HG02798 (cell line): ENCODE measurements around the gene SEMA3G.

Source experiments
- ATAC-seq: cut with Tn5 transposase; IDR thresholded peaks from one replicate; pipeline ENCODE4 v1.9.1; 2021; ENCODE audit warnings: mild to moderate bottlenecking; ENCODE audit not compliant: unreplicated experiment, poor library complexity

Gene SEMA3G

DNA sequence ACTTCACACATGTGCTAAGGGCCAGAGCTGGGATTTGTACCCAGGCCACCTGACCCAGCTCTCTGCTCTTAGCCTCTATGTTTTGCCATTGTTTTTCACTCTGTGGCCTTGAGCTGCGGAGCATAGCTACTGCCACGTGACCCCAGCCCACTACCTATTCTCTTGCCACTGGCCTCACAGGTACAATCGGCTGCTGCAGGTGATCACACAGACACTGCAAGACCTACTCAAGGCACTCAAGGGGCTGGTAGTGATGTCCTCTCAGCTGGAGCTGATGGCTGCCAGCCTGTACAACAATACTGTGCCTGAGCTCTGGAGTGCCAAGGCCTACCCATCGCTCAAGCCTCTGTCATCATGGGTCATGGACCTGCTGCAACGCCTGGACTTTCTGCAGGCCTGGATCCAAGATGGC lies 46.2 kb downstream of the SEMA3G start:
- ATAC-seq = no peak

DNA sequence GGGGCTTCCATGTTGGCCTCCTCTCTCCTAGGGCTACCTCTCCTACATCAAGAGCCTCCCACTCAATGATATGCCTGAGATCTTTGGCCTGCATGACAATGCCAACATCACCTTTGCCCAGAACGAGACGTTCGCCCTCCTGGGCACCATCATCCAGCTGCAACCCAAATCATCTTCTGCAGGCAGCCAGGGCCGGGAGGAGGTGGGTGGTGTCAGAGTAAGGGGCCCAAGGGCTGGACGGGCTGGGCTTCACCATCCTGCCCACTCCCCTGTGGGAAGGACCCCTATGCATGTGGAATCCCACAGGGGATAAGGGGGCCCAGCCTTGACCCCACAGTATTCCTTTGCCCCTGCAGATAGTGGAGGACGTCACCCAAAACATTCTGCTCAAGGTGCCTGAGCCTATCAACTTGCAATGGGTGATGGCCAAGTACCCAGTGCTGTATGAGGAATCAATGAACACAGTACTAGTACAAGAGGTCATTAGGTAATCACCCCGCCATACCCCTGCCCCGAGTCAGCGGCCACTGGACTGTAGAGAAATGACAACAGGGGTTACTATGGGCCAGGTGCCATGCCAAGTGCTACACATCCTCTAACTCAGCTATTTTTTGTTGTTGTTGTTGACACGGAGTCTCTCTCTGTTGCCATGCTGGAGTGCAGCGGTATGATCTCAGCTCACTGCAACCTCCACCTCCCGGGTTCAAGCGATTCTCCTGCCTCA lies 47.1 kb downstream of the SEMA3G start:
- ATAC-seq = no peak

DNA sequence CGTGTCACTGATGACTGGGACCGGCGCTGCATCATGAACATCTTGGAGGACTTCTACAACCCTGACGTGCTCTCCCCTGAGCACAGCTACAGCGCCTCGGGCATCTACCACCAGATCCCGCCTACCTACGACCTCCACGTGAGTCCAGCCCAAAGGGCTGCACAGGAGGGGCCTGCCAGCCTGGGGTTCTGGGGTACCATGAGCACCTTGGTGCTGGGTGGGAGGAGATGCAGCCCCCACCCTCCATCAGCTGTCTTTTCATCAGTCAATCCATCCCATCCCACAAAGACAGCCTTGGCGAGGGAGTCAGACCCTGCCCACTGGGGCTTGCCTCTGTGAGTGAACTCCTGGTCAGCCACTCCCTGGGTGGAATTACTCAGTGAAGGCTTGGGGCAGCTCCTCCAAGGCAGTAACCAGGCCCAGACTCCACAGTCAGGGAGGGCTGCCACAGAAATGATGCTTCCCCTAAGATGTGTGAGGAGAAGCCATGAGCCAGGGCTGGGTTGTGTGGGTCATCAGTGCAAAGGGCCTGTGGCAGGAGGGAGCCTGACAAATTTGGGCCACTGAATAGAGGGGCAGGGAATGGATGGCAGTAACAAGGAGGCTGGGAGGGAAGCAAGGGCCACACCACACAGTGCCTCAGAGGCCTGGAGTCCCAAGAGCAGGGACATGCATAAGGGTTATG lies 47.9 kb downstream of the SEMA3G start:
- no peak for ATAC-seq

DNA sequence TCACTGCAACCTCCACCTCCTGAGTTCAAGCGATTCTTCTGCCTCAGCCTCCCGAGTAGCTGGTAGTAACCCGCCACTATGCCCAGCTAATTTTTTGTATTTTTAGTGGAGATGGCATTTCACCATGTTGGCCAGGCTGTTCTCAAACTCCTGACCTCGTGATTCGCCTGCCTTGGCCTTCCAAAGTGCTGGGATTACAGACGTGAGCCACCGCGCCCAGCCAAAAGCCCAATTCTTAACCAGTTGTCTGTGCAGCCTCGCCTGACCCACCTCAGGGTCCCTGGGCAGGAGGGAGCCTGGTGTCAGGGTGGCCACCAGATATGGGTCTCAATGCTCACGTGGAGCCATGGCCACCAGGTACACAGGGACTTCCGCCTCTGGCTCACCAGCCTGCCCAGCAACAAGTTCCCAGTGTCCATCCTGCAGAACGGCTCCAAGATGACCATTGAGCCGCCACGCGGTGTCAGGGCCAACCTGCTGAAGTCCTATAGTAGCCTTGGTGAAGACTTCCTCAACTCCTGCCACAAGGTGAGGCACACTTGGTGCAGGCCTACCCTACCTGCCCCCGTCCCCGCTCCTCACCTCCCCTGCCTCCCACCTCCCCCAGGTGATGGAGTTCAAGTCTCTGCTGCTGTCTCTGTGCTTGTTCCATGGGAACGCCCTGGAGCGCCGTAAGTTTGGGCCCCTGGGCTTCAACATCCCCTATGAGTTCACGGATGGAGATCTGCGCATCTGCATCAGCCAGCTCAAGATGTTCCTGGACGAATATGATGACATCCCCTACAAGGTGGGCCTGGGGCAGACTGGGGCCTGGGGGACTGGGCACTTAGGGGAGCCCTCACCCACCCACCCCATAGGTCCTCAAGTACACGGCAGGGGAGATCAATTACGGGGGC lies 48.6 kb downstream of the SEMA3G start:
- ATAC-seq = no peak

DNA sequence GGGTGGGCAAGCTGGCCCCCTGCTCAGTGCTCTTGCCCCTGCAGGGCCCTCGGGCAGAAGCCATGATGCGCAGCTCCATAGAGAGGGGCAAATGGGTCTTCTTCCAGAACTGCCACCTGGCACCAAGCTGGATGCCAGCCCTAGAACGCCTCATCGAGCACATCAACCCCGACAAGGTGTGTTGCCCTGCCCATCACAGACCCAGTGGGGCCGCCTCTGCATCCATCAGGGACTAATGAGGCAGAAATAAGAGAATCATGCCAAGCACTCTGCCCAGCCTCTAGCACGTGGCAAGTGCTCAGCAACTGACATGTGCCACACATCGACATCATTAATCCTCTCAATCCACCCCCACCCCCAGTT lies 49.4 kb downstream of the SEMA3G start:
- no peak for ATAC-seq

DNA sequence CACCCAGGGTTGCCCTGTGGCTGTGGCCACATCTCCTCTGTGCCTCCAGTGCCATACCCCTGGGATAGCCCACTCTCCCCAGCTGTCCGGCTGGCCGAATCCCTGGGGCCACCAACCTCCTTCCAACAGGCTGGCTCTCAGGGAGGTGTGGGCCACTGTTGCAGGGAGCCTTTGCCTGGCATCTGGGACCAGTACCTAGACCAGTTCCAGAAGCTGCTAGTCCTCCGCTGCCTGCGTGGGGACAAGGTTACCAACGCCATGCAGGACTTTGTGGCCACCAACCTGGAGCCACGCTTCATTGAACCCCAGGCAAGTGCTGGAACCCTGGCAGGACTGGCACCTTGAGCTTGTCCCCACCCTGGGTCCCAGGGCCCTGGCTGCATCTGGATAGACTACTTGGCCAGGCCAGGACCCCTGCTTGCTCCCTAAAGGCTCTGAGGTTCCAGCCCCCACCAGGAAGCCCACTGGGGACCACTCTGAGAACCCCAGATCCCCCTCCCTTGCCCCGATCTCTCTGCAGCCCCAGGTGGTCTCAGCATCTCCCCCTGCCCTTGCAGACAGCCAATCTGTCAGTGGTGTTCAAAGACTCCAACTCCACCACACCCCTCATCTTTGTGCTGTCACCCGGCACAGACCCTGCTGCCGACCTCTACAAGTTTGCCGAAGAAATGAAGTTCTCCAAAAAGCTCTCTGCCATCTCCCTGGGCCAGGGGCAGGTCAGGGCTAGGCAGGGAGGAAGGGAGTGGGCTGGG lies 50.0 kb downstream of the SEMA3G start:
- no peak for ATAC-seq

DNA sequence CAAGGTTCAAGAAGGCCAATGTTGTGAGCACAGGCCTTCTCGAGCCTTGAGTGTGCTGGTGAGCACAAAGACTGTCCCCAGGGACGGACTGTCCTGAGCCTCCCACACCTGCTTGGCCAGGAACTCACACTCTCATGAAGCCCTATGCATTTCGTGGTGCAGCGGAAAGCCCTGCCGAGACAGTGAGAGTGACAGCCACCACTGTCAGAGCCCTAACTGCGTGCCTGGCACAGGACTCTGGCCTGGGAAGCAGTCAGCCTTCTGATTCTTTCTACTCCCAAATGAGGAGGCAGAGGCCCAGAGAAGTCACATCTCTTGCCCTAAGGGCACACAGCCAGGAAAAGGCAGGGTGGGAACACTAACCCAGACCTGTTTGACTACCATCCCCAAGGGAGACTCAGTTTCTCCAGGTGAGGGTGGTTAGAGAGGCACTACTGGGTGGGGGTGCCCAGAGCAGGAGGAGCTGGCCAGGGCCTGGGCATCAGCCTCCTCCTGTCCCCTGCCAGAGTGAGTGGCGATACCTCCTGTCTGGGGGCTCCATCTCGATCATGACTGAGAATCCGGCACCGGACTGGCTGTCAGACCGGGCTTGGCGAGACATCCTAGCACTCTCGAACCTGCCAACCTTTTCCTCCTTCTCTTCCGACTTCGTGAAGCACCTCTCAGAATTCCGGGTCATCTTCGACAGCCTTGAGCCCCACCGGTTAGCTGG lies 50.8 kb downstream of the SEMA3G start:
- ATAC-seq = no peak

DNA sequence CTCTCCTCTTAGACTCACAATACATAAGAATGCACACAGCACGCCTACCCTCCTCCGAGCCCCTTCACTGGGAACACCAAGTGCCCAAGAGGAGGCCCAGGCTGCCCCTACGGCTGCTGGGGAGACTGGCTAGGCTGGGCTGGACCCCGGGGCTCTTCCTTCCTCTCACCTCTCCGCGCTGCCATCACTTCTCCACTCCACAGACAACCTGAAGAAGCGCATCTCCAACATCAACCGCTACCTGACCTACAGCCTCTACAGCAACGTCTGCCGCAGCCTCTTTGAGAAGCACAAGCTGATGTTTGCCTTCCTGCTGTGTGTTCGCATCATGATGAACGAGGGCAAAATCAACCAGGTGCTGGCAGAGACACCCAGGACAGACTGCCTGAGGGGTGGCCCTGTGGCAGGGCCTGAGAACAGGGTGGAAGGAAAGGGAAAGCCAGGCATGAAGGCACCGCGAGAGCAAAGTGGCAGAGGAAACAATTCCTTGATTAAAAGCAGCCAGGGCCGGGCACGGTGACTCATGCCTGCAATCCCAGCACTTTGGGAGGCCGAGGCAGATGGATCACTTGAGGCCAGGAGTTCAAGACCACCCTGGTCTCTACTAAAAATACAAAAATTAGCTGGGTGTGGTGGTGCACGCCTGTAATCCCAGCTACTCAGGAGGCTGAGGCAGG lies 51.6 kb downstream of the SEMA3G start:
- no peak for ATAC-seq

DNA sequence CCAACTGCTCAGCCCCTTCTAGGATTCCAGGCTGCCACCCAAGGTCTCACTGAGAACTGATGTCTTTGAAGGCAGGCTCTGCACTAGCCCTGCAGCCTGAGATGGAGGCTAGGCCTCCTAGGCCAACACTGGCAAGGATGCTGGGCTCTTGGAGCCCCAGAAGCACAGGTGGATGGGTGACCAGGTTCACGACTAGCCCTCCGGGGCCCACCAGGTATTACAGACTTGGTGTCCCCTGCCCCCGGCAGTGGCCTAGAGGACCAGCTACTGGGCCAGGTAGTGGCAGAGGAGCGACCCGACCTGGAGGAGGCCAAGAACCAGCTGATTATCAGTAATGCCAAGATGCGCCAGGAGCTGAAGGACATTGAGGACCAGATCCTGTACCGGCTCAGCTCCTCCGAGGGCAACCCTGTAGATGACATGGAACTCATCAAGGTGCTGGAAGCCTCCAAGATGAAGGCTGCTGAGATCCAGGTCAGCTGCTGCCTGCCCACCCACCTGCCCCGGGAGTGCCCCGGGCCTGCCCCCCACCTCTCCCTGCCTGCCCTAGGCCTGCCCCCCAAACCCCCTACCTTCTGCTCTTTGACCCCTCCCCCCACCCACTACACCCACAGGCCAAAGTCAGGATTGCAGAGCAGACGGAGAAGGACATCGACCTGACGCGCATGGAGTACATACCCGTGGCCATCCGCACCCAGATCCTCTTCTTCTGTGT lies 52.5 kb downstream of the SEMA3G start:
- no peak for ATAC-seq

DNA sequence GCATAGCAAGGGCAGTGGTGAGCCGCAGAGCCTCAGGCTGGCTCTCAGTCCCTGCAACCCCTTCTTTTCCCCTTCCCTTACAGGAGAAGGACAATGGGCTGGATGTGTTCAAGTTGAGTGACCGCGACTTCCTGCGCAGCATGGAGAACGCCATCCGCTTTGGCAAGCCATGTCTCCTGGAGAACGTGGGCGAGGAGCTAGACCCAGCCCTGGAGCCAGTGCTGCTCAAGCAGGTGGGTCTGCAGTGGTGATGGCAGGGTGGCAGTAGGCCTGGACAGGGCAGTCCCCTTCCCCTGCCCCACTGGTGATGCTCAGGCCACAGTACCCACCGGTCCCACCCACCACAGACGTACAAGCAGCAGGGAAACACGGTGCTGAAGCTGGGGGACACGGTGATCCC lies 53.8 kb downstream of the SEMA3G start:
- ATAC-seq = no peak

DNA sequence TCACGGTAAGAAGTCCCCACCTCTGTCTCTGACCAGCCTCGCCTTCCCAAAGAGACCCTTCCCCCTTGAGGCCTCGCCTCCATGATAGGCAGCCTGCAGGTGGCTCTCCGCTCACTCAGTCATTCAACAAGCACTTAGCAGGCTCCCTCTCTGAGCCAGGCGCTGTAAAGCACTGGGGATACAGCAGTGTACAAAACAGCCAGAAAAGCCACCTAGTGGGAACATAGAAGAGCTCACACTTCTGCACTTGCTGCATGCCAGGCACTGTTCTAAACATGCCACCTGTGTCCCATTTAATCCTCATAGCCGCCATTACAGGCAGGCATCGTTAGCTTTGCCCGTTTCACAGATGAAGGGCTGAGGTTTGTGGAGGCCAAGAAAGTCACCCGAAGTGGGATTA lies 56.0 kb downstream of the SEMA3G start:
- ATAC-seq = no peak

DNA sequence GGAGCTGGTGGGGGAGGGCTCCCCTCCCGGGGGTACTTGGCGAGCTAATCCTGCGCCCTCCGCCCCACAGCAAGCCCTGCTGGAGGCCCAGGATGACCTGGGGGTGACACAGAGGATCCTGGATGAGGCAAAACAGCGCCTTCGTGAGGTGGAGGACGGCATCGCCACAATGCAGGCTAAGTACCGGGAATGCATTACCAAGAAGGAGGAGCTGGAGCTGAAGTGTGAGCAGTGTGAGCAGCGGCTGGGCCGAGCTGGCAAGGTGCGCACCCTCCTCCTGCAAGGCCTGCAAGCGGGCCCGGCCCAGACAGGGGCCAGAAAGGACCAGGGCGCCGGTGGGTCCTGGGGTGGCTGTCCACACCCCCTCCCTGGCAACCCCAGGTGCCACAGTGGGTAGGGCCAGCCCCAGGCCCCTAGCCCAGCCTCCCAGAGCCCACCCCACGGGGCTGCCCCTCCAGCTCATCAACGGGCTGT lies 56.5 kb downstream of the SEMA3G start:
- no peak for ATAC-seq

DNA sequence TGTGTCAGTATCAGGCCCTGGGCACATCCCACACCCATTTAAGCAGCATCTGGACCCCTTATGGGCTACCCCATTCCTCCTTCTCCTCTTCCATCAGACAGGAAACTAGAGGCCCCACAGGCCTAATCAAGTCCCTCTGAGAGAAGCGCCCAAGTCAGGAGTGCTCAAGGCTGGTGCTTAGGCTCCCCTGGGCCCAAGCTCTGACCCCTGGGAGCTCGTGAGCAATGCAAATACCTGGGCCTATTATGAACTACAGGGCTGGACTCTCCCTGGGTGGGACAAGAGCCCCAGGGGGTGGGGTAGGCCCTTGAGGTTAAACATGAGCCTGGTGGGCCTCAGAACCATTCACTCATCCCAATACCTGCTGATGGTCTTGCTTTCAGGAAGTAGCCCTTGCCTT lies 57.4 kb downstream of the SEMA3G start:
- no peak for ATAC-seq

DNA sequence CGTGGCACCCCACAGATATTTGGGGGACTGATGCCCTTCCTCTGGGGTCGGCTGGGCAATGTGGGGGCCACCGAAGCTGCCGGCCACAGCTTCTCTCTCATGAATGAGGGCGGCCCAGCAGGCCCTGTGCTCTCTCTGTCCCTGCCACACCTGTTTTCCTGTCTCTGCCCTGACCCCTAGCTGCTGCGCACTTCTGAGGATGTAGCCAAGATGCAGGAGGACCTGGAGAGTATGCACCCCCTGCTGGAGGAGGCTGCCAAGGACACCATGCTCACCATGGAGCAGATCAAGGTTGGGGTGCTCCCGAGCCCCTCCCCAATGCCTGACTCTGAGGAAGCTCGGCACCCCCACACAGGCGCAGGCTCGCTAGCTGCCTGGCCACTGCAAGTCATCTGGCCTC lies 59.7 kb downstream of the SEMA3G start:
- no peak for ATAC-seq

DNA sequence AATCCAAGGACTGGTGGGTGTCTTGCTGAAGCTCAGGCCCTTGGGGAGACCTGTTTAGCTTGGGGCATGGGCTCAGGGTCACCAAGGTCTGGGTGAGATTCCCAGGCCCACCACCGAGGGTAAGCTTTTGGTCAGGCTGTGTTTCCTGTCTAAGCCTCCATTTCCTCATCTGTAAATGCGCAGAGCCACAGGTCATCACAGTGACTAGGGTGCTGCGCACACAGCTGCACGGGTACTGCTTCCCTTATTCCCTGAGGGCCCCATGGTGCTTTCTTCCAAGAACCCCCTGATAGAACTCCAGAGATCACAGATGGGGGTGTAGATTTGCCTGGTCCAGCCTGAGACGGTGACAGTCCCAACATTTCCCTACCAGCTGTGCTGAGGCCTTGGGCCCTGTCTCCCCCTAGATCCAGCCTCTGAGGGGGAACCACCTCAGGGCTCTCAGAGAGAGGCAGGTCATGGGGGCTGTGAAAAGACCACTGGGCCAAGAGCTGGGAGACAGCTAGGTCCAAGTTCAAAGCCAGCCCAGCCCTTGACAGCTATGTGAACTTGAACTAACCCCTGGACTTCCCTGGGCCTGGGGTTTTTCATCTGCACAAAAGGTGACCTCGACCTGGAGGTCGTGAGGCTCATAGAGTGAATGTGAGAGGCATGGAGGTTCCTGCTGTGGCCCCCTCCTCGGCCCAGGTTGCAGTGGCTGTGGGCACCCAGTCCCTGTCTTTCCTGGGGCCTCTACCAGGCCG lies 60.7 kb downstream of the SEMA3G start:
- ATAC-seq = no peak

DNA sequence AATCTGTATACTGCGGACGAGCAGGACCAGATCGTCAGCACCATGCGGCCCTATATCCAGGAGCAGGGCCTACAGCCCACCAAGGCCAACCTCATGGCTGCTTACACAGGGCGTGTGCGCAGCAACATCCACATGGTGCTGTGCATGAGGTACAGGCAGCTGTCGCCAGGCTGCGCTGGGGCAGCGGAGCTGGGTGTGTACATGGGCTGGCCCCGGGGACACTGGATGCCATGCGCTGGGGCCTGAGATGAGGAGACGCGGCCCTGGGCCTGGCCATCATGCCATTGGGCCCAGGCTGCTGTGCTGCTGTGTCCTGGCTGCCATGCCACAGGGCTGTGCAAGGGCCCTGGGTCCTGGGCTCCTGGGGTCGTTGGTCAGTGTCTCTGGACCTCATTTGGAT lies 61.5 kb downstream of the SEMA3G start:
- ATAC-seq = no peak
